HG03066 (cell line): ENCODE data around the gene RHOH.
"Not testable (repeated sequence)": the region's sequence is repeated elsewhere in the genome, so short reads cannot be mapped to it uniquely, and the experiment has no call there.

Experiments
- ATAC-seq: cut with Tn5 transposase; IDR thresholded peaks from one replicate; pipeline ENCODE4 v1.9.1; 2021; ENCODE audit warnings: low read depth; ENCODE audit not compliant: unreplicated experiment

RHOH gene

GRCh38 chr4:40289366-40290188 lies 92.7 kb downstream of the RHOH start:
- ATAC-seq = no peak

DNA sequence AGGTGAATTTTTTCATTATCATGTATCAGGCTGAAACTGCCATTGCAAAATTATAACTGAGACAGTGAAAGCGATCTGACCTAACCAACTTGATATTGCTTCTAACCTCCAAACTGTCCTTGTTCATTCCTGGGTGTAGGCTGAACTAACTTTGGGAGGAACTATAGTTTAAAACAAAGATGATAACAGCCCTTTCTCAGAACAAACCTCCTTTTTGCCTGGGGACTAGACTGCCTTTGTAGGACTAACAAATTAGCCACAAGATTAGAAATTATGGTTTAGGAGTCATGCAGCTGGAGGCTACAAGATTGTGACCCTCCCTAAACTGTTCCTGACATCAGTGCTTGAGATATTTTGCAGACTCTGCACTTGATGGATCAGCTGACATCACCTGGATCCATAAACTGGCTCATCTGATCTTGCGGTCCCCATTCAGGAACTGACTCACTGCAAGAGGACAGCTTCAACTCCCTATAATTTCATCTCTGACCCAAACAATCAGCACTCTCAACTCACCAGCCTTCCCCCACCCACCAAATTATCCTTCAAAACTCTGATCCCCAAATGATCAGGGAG lies 93.9 kb downstream of the RHOH start:
- ATAC-seq = not testable (repeated sequence)

DNA sequence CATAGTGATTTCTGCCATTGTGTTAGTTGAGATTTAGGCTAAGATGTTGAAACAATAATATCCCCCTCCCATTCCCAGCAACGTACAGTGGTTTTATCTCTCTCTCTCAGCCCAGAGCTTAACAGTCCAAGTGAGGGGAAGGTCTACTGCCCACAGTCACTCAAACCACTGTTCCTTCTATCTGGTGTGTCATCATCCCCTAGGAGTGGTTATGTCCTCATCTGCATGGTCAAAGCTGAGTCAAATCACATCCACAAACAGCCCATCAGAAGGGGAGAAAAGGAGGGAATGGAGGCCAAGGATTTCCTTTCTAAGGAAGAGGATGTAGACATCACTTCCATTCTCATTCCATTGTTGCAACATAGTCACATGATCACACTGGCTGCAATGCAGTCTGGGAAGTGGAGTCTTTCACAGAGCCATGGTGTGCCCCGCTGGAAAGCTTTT lies 95.5 kb downstream of the RHOH start:
- ATAC-seq = no peak

DNA sequence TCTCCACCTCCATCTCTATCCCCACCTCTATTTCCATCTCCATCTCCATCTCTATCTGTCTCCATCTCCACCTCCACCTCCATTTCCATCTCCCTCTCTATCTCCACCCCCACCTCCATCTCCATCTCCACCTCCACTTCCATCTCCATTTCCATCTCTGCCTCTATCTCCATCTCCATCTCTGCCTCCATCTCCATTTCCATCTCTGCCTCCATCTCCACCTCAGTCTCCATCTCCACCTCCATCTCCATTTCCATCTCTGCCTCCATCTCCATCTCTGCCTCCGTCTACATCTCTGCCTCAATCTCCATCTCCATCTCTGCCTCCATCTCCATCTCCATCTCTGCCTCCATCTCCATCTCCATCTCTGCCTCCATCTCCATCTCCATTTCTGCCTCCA lies 97.5 kb downstream of the RHOH start:
- no peak for ATAC-seq

DNA sequence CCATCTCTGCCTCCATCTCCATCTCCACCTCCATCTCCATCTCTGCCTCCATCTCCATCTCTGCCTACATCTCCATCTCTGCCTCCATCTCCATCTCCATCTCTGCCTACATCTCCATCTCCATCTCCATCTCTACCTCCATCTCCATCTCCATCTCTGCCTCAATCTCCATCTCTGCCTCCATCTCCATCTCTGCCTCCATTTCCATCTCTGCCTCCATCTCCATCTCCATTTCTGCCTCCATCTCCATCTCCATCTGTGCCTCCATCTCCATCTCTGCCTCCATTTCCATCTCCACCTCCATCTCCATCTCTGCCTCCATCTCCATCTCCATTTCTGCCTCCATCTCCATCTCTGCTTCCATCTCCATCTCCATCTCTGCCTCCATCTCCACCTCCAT lies 98.2 kb downstream of the RHOH start:
- not testable (repeated sequence) for ATAC-seq

DNA sequence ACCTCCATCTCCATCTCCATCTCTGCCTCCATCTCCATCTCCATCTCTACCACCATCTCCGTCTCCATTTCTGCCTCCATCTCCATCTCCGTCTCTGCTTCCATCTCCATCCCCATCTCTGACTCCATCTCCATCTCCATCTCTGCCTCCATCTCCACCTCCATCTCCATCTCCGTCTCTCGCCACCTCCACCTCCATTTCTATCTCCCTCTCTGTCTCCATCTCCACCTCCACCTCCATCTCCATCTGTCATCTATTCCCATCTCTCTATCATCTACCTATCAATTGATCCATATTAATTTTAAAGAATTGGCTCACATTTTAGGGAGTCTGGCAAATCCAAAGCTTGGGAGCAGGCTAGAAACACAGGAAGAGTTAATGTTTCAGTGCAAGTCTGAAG lies 98.7 kb downstream of the RHOH start:
- ATAC-seq = no peak
